CD4-positive, alpha-beta T cell treated with Interferon alpha-2 for 1 hour (primary cell): ENCODE measurements around the gene COPG1.
"Not testable (repeated sequence)": the region's sequence is repeated elsewhere in the genome, so short reads cannot be mapped to it uniquely, and the experiment has no call there.

Source experiments
- DNase-seq, 2 donors: peaks; one replicate each; pipeline ENCODE4 v3.0.0-alpha.2; 2020 to 2022

The COPG1 gene, protein sequence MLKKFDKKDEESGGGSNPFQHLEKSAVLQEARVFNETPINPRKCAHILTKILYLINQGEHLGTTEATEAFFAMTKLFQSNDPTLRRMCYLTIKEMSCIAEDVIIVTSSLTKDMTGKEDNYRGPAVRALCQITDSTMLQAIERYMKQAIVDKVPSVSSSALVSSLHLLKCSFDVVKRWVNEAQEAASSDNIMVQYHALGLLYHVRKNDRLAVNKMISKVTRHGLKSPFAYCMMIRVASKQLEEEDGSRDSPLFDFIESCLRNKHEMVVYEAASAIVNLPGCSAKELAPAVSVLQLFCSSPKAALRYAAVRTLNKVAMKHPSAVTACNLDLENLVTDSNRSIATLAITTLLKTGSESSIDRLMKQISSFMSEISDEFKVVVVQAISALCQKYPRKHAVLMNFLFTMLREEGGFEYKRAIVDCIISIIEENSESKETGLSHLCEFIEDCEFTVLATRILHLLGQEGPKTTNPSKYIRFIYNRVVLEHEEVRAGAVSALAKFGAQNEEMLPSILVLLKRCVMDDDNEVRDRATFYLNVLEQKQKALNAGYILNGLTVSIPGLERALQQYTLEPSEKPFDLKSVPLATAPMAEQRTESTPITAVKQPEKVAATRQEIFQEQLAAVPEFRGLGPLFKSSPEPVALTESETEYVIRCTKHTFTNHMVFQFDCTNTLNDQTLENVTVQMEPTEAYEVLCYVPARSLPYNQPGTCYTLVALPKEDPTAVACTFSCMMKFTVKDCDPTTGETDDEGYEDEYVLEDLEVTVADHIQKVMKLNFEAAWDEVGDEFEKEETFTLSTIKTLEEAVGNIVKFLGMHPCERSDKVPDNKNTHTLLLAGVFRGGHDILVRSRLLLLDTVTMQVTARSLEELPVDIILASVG

DNA sequence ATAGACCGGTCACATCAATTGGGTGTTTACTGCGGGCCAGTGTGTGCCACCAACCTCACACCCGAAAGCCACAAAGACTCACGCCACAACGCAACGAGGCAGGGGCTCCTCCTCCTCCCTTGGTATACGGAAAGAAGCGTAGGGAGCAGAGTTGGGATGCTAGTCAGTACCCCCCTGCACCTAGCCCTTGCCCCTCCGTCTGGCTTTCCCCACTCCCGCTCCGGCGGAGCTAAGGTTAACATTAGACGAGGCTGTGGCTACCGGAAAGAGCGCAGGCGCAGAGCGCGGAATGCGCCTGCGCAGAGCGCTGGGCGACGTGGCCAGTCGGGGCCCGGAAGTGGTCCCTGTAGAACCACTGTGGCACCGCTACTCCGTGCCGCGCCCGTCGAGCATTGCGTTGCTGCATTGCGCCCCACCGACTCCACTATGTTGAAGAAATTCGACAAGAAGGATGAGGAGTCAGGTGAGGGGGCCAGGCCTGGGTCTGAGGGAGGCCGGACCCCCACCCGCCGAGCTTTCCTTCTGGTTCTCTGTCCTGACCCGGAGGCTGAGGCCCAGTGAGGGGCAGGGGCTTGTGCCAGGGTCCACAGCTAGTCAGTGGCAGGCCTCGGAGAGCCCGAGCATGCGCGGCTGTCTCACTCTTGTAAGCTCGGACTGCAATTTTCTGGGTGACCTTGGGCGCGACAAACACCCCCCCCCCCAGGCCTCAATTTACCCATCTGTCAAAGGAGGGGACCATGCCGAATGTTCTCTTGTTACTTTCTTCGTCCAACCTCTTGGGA is at the start of gene COPG1:
Gene COPG1 (plus strand): TSS at position 323 of the 782 bp plus-strand sequence. CDS start 104 bp downstream, at position 427.
- peak; percentile 89 to 92 for DNase-seq

DNA sequence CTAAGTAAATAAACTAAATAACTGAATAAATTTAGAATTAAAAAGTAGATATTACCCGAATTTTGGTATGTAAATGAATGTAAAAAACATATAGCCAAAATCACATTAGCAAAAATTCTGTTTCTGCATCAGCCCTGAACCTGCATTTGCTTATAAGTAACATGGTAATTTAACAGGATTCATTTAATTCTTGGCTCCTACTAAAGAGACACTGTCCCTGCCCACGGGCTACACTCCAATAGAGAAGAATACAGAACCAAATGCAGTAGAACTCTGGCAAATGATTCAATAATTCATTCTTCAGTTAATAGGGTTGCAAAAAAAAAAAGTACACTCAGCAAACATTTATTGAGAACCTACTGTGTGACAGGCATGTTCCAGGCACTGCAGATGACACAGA is 44.9 kb upstream of the COPG1 start:
- DNase-seq: no peak

DNA sequence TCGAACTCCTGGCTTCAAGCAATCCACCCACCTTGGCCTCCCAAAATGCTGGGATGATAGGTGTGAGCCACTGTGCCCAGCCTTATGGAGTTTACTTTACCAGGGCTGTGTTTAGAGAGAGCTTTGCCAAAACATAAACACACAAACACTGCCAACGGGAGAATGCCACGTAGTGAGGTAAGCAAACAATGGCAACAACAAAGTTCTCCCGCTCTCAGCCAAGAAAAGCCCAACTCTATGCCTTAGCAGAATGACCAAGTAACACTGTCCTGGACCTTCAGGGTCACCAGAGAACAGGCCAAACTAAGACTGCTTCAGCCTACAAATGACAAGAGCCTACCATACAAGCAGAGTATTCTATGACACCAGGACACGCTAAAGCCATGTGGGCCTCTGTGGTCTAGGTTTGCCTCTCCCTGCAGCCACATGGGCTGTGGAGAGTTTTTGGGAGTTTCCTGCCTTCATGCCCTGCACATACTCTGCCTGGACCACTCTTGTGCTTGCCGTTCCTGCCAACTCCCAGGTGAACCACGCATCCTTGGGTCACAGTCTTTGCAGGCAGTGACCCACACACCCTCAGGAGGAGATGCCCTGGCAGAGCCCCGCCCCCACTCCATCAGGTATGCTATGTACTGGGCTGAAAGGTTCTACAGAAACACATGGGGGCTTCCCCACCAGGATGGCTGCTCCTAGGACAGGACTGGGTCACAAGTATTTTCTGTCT is 44.1 kb upstream of the COPG1 start:
- no peak for DNase-seq

GRCh38 chr3:129207479-129207878 is 41.9 kb upstream of the COPG1 start:
- no peak for DNase-seq

DNA sequence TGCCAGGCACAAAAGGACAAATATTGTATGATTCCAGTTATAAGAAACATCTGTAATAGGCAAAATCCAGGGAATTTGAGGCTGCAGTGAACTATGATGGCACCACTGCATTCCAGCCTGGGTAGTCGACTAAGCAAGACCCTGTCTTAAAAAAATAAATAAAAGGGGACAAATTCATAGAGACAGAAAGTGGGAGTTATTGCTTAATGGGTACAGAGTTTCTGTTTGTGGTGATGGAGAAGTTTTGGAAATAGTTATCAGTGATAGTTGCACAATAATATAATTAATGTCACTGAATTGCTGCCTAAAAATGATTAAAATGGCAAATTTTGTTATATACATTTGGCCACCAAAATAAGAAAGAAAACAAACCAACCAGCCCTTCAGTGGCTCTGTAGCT is 38.1 kb upstream of the COPG1 start:
- no peak for DNase-seq

DNA sequence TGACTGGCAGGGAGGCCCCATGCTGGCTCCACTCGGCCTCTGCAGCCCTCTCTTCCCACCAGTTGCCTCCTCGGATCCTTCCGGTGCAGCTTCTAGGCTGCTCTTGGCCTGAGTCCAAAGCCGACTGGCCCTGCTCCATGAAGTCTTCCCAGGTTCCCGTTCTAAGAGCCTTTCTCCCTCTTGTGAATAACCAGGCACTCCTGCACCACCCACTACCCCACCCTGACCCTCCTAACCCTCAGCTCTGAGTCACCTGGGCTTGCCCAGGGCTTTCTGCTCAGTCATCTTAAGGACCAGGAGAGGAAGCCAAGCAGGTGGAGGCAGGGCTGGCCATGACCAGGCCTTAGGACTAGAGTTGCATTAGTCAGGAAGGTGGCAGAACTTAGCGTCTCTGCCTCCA is 37.6 kb upstream of the COPG1 start:
- no peak for DNase-seq

GRCh38 chr3:129213238-129213637 is 36.2 kb upstream of the COPG1 start:
- no peak for DNase-seq

DNA sequence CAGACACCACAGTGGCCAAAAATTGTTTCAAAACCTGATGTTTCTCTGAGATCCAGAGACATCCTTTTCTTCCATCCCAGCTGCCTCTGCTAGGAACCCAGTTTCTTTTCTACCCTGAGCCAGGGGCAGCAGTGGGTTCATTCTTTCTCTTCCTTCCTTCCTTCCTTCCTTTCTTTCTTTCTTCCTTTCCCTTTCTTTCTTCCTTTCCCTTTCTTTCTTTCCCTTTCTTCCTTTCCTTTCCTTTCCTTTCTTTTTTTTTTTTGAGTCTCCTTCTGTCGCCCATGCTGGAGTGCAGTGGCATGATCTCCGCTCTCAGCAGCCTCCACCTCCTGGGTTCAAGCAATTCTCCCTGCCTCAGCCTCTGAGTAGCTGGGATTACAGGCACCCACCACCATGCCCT is 30.7 kb upstream of the COPG1 start:
- DNase-seq: no peak

DNA sequence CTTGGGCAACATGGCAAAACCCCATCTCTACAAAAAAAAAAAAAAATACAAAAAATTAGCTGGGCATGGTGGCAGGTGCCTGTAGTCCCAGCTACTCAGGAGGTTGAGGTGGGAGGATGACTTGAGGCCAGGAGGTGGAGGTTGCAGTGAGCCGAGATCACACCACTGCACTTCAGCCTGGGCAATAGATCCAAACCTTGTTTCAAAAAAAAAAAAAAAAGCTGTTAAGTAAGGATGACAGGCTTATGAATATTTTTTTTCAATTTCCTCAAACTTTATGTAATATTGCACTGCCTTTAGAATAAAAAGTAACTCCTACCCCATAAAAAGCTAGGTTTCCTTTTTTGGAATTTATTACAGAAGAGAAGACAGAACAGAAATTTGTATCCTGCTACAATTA is 25.0 kb upstream of the COPG1 start:
- DNase-seq: not testable (repeated sequence)

- peak; percentile 7 to 49 for DNase-seq
Observed at GRCh38 chr3:129224984-129225393, 24.4 kb upstream of the COPG1 start.

GRCh38 chr3:129226374-129226773 is 23.0 kb upstream of the COPG1 start:
- DNase-seq: peak in 1 of 2 donors; percentile 40

- DNase-seq: no peak
Observed at GRCh38 chr3:129228891-129229585, 20.4 kb upstream of the COPG1 start.

GRCh38 chr3:129230311-129231019 is 18.9 kb upstream of the COPG1 start:
- peak; percentile 27 to 67 for DNase-seq

DNA sequence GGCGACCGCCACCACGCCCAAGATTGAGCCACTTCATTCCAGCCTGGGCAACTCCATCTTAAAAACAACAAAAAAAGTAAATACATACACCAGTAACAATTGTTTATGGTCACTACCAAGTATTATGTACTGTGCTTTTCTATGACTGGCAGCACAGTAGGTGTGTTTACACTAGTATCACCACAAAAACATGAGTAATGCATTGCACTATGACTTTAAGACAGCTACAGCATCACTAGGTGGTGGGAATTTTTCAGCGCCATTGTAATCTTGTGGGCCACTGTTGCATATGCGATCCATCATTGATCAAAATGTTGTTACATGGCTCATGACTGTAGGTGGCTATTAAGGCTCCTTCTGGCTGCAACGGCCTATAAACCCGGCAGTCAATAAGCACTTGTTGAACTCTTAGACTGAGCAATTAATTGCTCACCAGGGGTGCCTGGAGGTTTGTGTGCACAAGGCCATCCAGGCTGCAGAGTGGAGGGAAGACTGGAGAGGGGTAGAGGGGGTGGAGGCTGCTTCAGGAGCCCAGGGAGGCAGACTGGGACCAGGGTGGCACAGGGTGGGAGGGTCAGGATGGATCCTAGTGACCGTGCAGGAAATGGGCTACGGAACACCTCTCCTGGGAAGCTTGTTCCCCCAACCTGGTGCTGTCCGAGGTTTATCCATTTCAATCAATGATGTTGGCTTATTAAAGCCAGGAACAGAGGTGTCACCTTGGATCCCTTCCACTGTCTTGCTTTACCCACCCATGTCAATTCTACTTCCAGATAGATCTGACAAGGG is 17.9 kb upstream of the COPG1 start:
- no peak for DNase-seq

DNA sequence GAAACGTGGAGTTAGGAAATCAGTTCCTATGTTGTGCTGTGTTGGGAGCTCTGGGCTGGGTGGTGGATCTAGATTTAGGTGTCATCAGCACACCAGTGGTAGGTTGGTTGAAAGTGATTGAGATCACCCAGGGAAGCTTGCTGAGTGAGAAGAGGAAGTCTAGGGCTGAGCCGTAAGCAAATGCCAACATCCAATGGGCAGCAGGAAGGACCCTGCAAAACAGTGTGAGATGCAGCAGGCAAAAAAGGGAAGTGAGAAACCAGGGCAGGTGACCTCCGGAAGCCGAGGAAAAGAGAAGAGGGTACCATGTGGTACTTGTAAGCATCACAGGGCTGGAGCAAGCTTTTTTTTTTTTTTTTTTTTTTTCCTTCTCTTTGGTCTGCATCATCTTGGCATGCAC is 15.9 kb upstream of the COPG1 start:
- DNase-seq: peak; percentile 38 to 85

- DNase-seq: no peak
Observed at GRCh38 chr3:129234441-129234840, 15.0 kb upstream of the COPG1 start.

DNA sequence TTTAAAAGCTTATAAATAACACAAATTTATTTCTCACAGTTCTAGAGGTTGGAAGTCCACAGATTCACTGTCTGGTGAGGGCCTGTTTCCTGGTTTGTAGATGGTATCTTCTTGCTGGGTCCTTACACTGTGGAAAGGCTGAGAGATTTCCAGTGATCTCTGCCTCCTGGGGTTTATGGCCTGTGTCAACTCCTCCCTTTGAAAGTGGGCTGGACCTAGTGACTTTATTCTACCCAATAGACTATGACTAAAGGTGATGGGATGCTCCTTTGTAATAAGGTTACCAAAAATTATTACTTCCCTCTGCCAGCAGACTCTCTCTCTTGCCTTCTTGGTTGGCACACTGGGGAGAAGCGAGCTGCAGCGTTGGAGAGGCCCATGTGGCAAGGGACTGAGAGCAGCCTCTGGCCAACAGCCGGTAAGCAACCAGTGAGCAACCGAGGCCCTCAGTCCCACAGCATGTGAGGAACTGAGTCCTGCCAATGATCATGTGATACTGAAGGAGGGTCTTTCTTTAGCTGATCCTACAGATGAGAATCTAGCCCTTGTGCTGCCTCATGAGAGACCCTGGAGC is 14.0 kb upstream of the COPG1 start:
- DNase-seq: no peak

GRCh38 chr3:129238945-129239705 is 10.3 kb upstream of the COPG1 start:
- peak; percentile 56 to 57 for DNase-seq

DNA sequence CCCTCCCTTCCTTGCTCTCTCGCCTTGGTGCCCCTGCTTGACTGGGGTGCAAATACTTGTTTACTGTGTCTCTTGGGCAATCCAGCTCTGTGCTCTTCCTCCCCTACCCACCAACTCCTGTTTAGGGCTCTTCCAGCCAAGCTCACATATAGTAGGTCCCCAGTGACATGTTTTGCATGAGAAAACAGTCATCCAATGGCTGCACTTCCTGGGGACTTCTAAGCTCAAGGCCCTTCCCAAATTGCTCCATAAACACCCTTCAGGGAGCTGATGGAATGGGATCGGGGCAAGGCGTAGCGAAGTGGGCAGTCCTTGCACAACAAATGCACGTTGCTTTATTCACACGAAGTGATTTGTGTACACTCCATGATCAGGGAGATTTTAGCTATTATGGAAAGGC is 9.4 kb upstream of the COPG1 start:
- no peak for DNase-seq
